ENCODE data around the gene RBFOX2.

RBFOX2 gene

DNA sequence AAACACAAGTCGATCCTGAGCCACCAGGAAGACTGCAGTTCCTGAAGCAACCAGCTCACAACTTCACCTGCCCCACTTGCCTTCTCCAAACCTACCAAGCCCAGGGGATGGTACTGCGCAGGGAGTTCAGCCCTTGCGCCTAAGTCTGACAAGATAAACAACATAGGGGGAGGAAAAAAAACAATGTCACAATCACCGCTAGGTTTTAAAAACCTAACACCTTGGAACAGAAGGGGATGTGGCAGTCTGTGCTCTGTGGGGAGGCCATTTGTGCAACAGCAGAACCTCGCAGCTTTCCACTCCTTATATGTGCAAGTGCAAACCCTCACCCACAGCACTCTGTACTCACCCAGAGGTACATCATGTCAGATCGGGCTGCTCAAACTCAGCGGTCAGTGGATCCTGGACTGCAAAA is 134.2 kb downstream of the RBFOX2 start:
- no peak for TF ChIP-seq FOXM1 (IDR thresholded peaks at IDR 0.05; ENCODE audit: borderline replicate concordance, low read depth)
- no peak for TF ChIP-seq TEAD4 (IDR thresholded peaks at IDR 0.05)
- no peak for TF ChIP-seq CEBPB (IDR thresholded peaks at IDR 0.05)
- TF ChIP-seq TAF1 (IDR thresholded peaks at IDR 0.05; ENCODE audit: low read depth) = no peak

DNA sequence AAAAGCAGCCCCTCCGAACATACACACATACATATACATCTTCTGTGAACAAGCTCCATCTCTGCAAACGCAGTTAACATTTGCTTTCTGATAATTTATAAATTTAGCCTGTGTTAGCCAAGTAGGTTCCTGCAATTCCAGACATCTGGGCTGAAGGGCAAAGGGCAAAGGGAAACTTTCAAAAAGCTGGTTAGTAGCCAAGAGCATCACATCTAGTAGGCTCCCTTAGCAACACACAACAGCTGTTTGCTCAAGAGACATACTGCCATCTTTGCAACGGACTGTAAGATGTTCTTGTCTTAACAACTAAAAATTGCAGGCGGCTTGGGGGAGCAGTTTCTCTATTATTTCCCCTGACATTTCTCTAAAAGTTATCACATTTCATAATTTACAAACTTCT is 134.9 kb downstream of the RBFOX2 start:
- TF ChIP-seq ZBTB7A (IDR thresholded peaks at IDR 0.05; ENCODE audit: low read depth) (no peak), FOXM1 (IDR thresholded peaks at IDR 0.05; ENCODE audit: borderline replicate concordance, low read depth) (no peak), CREB1 (IDR thresholded peaks at IDR 0.05; ENCODE audit: low read depth) (no peak), TCF12 (IDR thresholded peaks at IDR 0.05; ENCODE audit: low read depth) (no peak), YY1 (IDR thresholded peaks at IDR 0.05; ENCODE audit: low read depth) (no peak), RAD21 (IDR thresholded peaks at IDR 0.05; ENCODE audit: low read depth) (no peak), TEAD4 (IDR thresholded peaks at IDR 0.05) (no peak), TAF1 (IDR thresholded peaks at IDR 0.05; ENCODE audit: low read depth) (no peak), EGR1 (IDR thresholded peaks at IDR 0.05) (no peak)
- TF ChIP-seq, protein P1, sequence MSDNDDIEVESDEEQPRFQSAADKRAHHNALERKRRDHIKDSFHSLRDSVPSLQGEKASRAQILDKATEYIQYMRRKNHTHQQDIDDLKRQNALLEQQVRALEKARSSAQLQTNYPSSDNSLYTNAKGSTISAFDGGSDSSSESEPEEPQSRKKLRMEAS (IDR thresholded peaks at IDR 0.05) = no peak
- TF ChIP-seq, protein P2, sequence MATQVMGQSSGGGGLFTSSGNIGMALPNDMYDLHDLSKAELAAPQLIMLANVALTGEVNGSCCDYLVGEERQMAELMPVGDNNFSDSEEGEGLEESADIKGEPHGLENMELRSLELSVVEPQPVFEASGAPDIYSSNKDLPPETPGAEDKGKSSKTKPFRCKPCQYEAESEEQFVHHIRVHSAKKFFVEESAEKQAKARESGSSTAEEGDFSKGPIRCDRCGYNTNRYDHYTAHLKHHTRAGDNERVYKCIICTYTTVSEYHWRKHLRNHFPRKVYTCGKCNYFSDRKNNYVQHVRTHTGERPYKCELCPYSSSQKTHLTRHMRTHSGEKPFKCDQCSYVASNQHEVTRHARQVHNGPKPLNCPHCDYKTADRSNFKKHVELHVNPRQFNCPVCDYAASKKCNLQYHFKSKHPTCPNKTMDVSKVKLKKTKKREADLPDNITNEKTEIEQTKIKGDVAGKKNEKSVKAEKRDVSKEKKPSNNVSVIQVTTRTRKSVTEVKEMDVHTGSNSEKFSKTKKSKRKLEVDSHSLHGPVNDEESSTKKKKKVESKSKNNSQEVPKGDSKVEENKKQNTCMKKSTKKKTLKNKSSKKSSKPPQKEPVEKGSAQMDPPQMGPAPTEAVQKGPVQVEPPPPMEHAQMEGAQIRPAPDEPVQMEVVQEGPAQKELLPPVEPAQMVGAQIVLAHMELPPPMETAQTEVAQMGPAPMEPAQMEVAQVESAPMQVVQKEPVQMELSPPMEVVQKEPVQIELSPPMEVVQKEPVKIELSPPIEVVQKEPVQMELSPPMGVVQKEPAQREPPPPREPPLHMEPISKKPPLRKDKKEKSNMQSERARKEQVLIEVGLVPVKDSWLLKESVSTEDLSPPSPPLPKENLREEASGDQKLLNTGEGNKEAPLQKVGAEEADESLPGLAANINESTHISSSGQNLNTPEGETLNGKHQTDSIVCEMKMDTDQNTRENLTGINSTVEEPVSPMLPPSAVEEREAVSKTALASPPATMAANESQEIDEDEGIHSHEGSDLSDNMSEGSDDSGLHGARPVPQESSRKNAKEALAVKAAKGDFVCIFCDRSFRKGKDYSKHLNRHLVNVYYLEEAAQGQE (IDR thresholded peaks at IDR 0.05; ENCODE audit: low read depth) = no peak
- TF ChIP-seq, protein P3, sequence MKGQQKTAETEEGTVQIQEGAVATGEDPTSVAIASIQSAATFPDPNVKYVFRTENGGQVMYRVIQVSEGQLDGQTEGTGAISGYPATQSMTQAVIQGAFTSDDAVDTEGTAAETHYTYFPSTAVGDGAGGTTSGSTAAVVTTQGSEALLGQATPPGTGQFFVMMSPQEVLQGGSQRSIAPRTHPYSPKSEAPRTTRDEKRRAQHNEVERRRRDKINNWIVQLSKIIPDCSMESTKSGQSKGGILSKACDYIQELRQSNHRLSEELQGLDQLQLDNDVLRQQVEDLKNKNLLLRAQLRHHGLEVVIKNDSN (IDR thresholded peaks at IDR 0.05) = no peak

GRCh38 chr22:35892192-35892591 is 136.4 kb downstream of the RBFOX2 start:
- TF ChIP-seq, protein P3 (IDR thresholded peaks at IDR 0.05) = no peak
- TF ChIP-seq ZBTB7A (IDR thresholded peaks at IDR 0.05; ENCODE audit: low read depth) = no peak

- TF ChIP-seq, protein P3 (IDR thresholded peaks at IDR 0.05) = no peak
- TF ChIP-seq CREB1 (IDR thresholded peaks at IDR 0.05; ENCODE audit: low read depth) (no peak), EGR1 (IDR thresholded peaks at IDR 0.05) (no peak), CEBPB (IDR thresholded peaks at IDR 0.05) (no peak), YY1 (IDR thresholded peaks at IDR 0.05; ENCODE audit: low read depth) (no peak), TEAD4 (IDR thresholded peaks at IDR 0.05) (no peak), EP300 (IDR thresholded peaks at IDR 0.05; ENCODE audit: borderline replicate concordance) (no peak), NFIC (IDR thresholded peaks at IDR 0.05) (no peak), TAF1 (IDR thresholded peaks at IDR 0.05; ENCODE audit: low read depth) (no peak), FOXM1 (IDR thresholded peaks at IDR 0.05; ENCODE audit: borderline replicate concordance, low read depth) (no peak), TCF12 (IDR thresholded peaks at IDR 0.05; ENCODE audit: low read depth) (no peak), ZBTB7A (IDR thresholded peaks at IDR 0.05; ENCODE audit: low read depth) (no peak), RAD21 (IDR thresholded peaks at IDR 0.05; ENCODE audit: low read depth) (no peak)
- TF ChIP-seq, protein P1 (IDR thresholded peaks at IDR 0.05) = no peak
- TF ChIP-seq, protein P2 (IDR thresholded peaks at IDR 0.05; ENCODE audit: low read depth) = no peak
Observed at GRCh38 chr22:35891442-35891841, 137.2 kb downstream of the RBFOX2 start.

DNA sequence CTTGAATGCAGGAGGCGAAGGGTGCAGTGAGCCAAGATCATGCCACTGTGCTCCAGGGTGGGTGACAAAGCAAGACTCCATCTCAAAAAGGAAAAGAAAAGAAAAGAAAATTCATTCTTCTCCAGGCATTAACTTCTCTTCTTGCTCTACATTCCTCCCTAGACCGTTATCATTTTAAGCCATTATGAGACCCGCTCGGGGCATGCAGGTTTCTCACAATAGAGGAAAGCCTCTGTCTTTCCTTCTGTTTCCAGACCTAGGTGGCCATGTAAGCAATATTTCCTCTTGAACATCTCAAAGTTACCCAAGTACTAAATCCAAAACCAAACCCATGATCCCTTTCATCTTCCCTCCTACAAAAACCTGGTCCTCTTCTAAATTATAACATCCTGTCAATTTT is 139.6 kb downstream of the RBFOX2 start:
- TF ChIP-seq FOXM1 (IDR thresholded peaks at IDR 0.05; ENCODE audit: borderline replicate concordance, low read depth) (no peak), YY1 (IDR thresholded peaks at IDR 0.05; ENCODE audit: low read depth) (no peak), EP300 (IDR thresholded peaks at IDR 0.05; ENCODE audit: borderline replicate concordance) (no peak), RAD21 (IDR thresholded peaks at IDR 0.05; ENCODE audit: low read depth) (no peak), TEAD4 (IDR thresholded peaks at IDR 0.05) (no peak), NFIC (IDR thresholded peaks at IDR 0.05) (no peak), CEBPB (IDR thresholded peaks at IDR 0.05) (no peak), ZBTB7A (IDR thresholded peaks at IDR 0.05; ENCODE audit: low read depth) (no peak)
- TF ChIP-seq, protein P2 (IDR thresholded peaks at IDR 0.05; ENCODE audit: low read depth) = no peak

Data from Ishikawa (cell line).